Gastrocnemius medialis (tissue), 4 donors: Measurements from ENCODE around the gene OPRL1.

ENCODE experiments used
- POLR2A ChIP-seq, 2 donors: fragments of 450-650 bp; IDR thresholded peaks; one replicate each; pipeline ENCODE4 v1.6.1; 2017; ENCODE audit warnings: antibody characterized with exemption in 2 of 2, mild to moderate bottlenecking in 2 of 2, moderate library complexity in 2 of 2
- TF ChIP-seq, protein P1 (sequence below), 5 experiments: fragments of 450-650 bp in 3 of 5; fragments of 200-600 bp in 2 of 5; sonication (generic) in 2 of 5; IDR thresholded peaks in 4 of 5; conservative IDR thresholded peaks in 1 of 5; 1 replicate in 4 of 5; 2 replicates in 1 of 5; pipeline ENCODE4 v1.5.1; 2016 to 2019; ENCODE audit warnings: antibody characterized with exemption in 5 of 5, mild to moderate bottlenecking in 3 of 5, moderate library complexity in 3 of 5

GRCh38 chr20:64035066-64035932 is 44.6 kb upstream of the OPRL1 start:
- no peak for TF ChIP-seq POLR2A (IDR thresholded peaks at IDR 0.05)
- TF ChIP-seq, protein P1, sequence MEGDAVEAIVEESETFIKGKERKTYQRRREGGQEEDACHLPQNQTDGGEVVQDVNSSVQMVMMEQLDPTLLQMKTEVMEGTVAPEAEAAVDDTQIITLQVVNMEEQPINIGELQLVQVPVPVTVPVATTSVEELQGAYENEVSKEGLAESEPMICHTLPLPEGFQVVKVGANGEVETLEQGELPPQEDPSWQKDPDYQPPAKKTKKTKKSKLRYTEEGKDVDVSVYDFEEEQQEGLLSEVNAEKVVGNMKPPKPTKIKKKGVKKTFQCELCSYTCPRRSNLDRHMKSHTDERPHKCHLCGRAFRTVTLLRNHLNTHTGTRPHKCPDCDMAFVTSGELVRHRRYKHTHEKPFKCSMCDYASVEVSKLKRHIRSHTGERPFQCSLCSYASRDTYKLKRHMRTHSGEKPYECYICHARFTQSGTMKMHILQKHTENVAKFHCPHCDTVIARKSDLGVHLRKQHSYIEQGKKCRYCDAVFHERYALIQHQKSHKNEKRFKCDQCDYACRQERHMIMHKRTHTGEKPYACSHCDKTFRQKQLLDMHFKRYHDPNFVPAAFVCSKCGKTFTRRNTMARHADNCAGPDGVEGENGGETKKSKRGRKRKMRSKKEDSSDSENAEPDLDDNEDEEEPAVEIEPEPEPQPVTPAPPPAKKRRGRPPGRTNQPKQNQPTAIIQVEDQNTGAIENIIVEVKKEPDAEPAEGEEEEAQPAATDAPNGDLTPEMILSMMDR (IDR thresholded peaks at IDR 0.05 in 4 of 5, conservative IDR thresholded peaks at IDR 0.05 in 1 of 5), result no peak
